HG03039 (cell line): ENCODE results near the gene ITPR1.

ENCODE experiments used
- ATAC-seq: cut with Tn5 transposase; IDR thresholded peaks from one replicate; pipeline ENCODE4 v1.9.1; 2021; ENCODE audit warnings: mild to moderate bottlenecking, moderate library complexity; ENCODE audit not compliant: unreplicated experiment

The ITPR1 gene

GRCh38 chr3:4820296-4821121, 327.4 kb downstream of the ITPR1 start:
- no peak for ATAC-seq

DNA sequence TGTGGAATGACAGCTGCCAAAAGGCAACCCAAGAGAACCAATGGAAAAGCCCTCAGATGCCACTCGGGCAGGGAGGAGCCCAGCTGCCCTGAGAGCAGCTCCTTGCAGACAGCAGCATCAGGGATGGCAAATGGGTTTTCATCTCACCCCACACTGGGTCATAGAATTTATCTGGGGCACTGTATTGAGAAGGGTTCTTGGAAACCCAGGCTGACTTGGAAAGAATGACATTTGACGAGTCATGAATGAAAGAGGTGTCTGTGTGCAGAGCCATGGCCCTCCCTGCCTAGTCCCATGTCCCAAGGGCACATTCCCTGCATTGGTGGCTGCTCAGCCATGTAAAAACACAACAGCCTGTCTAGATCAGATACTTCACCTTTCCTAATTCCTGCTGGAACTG, 328.2 kb downstream of the ITPR1 start:
- ATAC-seq: no peak

DNA sequence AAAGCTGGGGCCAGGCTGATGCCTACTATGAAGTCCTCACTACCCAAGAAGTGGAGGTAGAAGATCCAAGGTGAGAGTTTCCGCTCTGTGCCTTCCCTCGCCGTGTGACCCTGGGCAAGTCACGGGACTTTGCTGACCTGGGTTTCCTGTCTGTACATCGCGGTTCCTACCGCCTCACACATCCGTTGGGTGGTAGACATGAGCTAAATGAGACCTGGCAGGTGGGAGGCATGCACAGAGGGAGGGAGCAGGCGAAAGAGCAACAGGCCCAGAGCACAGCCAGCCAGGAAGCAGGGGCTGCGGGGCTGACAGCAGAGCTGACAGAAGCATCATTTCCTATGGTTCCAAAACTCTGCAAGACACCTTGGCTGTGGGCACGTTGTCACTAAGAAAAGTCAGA, 328.8 kb downstream of the ITPR1 start:
- no peak for ATAC-seq

DNA sequence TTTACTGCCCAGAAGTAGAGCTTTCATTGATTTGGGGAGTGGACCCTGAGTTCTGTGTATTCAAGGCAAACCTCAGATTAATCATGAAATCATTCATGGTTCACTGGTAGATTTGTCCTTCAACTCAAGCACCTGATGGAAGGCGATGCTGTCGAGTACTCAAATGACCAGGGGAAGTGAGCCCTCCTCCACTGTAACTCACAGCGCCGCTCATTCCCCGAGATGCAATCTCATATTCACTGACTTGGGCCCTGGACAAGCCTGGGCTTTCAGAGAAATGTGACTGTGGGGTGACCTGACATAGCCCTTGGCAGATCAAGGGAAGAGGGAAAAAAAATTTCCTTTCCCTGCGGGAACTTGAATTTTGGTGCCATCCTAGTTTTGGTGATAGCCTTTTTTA, 329.4 kb downstream of the ITPR1 start:
- no peak for ATAC-seq

GRCh38 chr3:4823385-4823784, 330.2 kb downstream of the ITPR1 start:
- no peak for ATAC-seq

DNA sequence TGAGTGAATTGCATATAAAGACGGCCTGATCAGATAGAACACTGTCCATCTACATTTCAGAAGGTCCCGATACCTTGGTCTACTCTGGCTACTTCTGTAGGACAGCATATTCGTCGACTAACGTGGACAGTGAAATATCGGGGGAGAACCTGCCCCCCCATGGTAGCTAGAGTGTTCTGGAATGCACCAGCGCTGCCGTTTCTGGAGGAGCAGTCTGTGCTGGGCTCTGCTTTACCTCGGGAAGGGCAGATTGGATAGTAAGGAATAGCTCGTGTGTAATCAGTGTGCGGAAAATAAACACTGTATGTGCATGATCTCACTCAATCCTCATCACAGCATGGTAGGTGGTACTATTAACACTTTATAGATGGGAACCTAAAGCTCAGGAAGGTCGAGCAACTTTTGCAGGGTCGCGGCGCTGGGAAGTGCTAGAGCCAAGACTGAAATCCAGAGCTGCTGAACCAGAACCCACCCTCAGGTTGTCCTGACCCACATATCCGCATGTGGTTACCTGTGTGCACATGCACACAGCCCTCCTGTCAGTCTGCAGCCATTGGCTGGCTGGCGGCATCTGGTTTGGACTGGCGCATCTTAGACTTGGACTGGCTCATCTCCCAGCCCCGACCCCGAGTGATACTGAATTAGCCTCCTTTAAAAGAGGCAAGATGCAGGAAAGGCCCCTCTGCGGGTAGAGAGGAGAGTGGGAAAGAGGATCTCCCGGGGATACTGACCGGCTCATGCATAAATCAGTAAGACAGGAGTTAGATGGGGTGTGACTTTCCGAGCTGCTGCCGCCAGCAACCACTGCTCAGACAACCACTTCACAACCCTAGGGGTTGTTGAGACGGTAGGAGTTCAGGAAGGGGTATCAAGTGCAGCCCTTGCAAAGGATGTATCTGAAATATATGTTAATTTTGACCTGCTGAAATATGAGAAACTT, 331.1 kb downstream of the ITPR1 start:
- no peak for ATAC-seq

GRCh38 chr3:4824926-4825325, 331.8 kb downstream of the ITPR1 start:
- ATAC-seq: no peak

- ATAC-seq: no peak
Observed at GRCh38 chr3:4825436-4826236, 332.5 kb downstream of the ITPR1 start.

- ATAC-seq: no peak
Observed at GRCh38 chr3:4826237-4827100, 333.3 kb downstream of the ITPR1 start.

DNA sequence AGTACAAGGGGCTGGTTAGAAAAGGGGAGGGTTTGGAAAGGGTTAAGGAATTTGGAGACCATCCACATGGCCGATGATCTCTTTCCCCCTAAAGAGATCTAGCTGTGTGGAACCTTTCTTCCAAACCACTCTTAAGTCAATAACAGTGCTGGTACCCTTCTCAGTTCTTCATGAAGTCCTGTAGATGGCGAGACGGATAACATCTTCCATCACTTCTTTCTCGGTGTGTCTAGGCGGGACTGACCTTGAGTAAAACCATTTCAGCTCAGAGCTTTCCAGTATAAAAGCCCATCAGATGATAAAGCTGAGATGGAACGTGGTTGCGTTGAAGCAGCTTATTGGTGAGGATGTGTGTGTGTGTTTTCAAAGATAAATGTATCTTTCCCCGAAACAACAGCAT, 334.6 kb downstream of the ITPR1 start:
- no peak for ATAC-seq

DNA sequence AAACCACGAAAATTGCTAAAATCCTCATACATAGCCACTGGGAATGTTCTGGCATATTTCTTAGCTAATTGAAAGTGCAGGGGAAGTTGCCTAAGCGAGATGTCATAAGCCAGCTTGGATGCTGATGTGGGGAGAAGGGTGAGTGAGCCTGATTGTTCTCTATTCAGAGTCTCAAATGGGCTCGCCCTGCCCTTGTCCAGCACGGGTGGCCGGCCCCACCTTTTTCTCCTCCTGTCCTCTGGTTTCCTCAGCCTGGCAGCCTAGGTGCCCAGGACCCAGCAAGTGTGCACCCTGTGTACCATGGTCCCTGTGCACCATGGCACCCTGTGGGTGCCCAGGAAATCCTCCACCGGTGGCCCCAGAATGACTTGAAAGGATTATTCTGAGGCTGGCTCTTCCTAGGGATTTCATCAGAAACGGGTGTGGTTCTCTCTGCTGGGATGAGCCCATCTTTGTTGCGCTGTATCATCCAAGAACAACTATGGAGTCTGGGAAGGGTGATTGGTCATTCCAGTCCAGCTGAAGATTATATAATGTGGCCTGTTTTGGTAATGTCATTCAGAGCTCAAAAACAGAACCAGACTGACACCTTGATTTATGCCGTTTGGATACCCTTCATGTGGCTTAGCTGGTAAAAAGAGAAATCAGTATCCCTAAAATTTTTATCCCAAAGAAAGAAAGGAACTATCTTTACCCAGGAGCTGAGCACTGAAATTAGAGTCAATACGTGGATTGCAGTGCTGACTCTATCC, 335.3 kb downstream of the ITPR1 start:
- ATAC-seq: no peak

- ATAC-seq: no peak
Observed at GRCh38 chr3:4829031-4829394, 335.9 kb downstream of the ITPR1 start.

DNA sequence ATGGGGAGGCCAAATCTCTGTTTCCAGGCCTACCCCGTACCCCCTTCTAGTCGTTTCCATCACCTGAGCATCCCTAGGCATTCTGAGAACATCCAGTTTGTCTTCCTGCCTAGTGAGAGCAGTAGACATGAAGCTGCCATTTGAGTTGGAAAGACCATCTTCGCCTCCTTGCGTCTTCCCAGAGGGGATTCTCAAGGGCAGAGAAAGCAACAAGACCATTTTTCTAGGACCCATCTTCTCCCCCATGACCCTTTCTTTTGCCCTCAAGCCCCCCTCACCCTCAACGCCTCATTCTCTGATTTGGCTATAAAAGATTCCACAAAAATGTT, 337.4 kb downstream of the ITPR1 start:
- no peak for ATAC-seq

GRCh38 chr3:4831580-4831950, 338.4 kb downstream of the ITPR1 start:
- no peak for ATAC-seq

DNA sequence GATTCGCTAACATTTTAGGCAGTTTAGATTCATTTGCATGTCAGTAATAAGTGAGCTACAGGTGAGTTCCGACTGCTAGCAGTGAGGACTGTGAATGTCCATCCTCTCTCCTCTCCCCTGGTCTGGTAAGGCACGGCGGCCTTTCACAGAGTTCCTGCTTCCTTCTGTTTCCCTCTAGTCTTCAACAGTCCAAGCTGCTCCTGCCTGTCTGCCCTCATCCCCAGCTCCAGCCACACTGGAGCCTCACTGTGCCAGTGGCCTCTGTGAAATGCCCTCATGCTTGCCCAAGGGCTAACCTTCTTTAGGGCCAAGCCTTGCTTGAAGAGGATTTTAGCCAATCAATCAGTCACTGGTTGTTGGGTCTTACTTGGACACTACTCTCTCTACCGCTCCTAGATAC, 340.3 kb downstream of the ITPR1 start:
- no peak for ATAC-seq

GRCh38 chr3:4834403-4834866, 341.3 kb downstream of the ITPR1 start:
- ATAC-seq: peak; percentile 67

GRCh38 chr3:4835616-4836043, 342.5 kb downstream of the ITPR1 start:
- no peak for ATAC-seq

- ATAC-seq: no peak
Observed at GRCh38 chr3:4836516-4836915, 343.4 kb downstream of the ITPR1 start.

DNA sequence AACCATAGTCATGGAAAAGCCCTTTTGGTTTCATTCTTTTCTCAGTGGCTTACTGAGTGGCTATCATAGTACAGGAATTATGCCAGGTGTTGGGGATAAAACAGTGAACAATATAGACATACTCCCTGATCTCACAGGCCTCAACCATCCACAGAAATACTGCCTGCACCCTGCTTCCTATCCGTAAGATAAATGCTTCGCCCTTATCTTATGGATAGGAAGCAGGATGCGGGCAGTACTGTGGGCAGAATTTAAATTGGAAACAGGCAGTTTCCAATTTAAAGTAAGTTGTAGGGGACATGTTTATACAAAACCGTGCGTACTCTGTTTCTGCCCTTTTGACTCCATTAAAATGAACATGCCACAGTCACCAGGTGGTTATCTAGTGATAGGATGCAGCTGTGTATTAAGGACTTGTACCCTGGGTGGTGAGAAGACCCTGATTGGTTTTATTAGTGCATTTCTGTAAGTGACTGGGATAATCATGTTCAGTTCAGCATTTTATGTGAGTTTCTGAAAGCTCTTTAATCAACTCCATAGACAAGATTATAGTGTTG, 344.3 kb downstream of the ITPR1 start:
- ATAC-seq: no peak
